GM12891 (cell line): ENCODE data around the gene LMCD1.

Experiments used
- DNase-seq: peaks from one replicate; pipeline ENCODE4 v3.0.0; 2011; ENCODE audit warnings: low spot score; ENCODE audit not compliant: insufficient read length
- FAIRE-seq: peaks from 2 replicates; lab custom pipeline; 2011; peaks lifted over from hg19 to GRCh38; lab: Jason Lieb, UNC
- PAX5 ChIP-seq: IDR thresholded peaks from 2 replicates; pipeline ENCODE4 v1.6.1; 2011; ENCODE audit warnings: low read length, moderate library complexity, mild to moderate bottlenecking; ENCODE audit not compliant: insufficient read depth, severe bottlenecking
- POLR2A ChIP-seq: IDR thresholded peaks from 2 replicates; pipeline ENCODE4 v1.6.1; 2011; ENCODE audit warnings: low read depth, low read length, control low read depth
- POLR2AphosphoS5 ChIP-seq: IDR thresholded peaks from 2 replicates; pipeline ENCODE4 v1.6.1; 2011; ENCODE audit warnings: low read depth, low read length, control low read depth
- POU2F2 ChIP-seq: IDR thresholded peaks from 2 replicates; pipeline ENCODE4 v1.6.1; 2011; ENCODE audit warnings: low read depth, mild to moderate bottlenecking, control low read depth, low read length, moderate library complexity
- SPI1 ChIP-seq: IDR thresholded peaks from 2 replicates; pipeline ENCODE4 v1.6.1; 2011; ENCODE audit warnings: low read depth, low read length, control low read depth
- TAF1 ChIP-seq: IDR thresholded peaks from 2 replicates; pipeline ENCODE4 v1.6.1; 2011; ENCODE audit warnings: low read depth, low read length, control low read depth

LMCD1 gene

DNA sequence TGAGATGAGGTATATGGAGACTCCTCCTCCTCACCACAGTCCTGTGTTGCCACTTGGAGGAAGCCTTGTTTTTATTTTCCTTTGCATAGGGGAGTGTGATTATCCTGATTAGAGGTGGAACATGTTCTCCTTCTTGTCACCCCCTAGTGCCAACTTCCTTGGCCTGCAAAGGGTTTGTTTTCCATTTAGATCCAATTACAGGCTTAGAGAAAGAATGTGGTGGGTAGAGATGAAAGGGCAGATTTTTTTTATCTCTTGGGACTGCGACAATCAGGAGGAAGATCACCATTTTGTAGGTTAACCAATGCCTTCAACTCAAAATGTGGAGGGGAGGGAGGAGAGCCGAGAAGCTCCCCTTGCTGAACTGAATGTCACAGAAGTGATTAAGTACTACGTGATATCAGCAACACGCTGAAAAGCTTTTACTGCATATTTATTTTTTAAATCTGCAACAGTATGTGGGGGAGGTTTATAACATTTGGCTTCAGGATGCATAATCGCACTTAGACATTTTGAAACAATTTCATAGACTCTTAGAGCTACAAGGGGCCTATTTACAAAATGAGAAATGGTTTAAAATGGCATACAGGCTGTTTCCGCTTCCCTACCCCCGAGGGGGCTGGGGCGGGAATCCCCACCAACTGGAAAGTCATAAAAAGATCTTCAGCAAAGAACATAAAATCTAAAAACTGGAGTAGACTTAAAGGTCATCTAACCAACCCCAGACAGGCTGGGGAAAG lies 2.4 kb downstream of the LMCD1 start:
- DNase-seq (no peak), FAIRE-seq (no peak)
- 0 out of 2 replicates have a peak, but pooled peaks have one; percentile 40 for TF ChIP-seq POU2F2
- no peak for TF ChIP-seq SPI1
- no peak for TF ChIP-seq POLR2A
- no peak for TF ChIP-seq POLR2AphosphoS5
- peak; percentile 28; the same call in 1 of the 2 replicates for TF ChIP-seq TAF1
- peak; percentile 89 for TF ChIP-seq PAX5

DNA sequence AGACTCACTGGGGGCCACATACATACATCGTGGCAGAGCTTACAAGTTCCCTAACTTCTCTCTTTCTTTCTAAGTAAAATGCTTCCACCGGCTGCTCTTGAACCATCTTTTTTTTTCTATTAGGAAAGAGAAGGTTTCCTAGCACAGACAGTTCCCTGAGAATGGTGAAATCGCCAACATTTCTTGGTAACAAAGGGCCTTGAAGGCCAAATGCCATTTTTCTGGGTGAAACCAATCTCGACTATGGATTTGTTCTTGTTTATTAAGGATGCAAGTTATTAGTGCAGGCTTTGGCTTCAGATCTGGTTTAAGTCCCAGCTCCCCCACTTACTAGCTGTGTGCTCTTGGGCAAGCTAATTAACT lies 3.0 kb downstream of the LMCD1 start:
- TF ChIP-seq PAX5 (no peak), TAF1 (no peak), POLR2A (no peak), SPI1 (no peak), POLR2AphosphoS5 (no peak), POU2F2 (no peak)
- FAIRE-seq (no peak), DNase-seq (no peak)

DNA sequence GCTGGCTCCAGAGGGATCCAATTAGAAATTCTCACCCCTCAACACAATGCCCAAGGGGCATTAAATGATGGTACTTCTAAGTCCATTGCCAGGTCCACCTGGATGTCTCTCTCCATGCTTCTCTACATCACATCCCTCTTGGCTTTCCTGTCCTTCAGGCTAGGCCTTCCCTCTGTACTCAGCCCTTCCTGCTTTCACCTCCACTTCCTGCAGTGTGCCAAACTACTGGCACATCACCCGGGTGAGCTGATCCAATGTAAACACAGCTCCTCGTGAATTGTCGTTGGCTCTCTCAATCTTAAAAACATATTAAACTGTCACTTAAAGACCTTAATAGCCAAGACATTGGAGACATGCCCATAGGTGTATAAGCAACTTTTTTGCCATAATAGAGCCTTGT lies 4.0 kb downstream of the LMCD1 start:
- TF ChIP-seq POLR2AphosphoS5: no peak
- TF ChIP-seq TAF1: no peak
- no peak for TF ChIP-seq PAX5
- TF ChIP-seq POU2F2: no peak
- TF ChIP-seq SPI1: no peak
- no peak for TF ChIP-seq POLR2A
- FAIRE-seq (no peak), DNase-seq (no peak)

DNA sequence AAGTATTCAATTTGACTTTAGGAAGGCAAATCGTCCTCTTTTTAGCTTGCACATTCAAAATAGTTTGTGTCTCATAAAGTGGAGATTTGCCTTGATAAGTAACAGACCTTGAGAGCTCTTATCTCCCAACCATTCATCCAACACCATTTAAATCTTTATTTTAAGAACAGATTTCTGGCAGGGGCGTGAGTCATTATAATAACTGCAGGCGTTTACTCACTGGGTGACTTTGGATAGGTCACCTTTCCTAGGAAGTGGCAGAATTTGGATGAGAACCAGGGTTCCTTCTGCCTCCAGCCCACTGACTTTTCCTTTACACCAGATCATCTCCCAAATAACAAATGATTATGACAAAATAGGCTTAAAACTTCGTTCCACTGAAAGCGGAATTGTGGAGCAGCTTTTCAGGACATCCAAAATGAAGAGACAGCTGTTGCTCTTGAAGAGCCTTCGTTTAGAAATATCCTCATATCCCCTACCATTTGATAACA lies 5.0 kb downstream of the LMCD1 start:
- TF ChIP-seq POLR2AphosphoS5: no peak
- no peak for TF ChIP-seq TAF1
- no peak for TF ChIP-seq SPI1
- no peak for TF ChIP-seq POU2F2
- TF ChIP-seq PAX5: no peak
- no peak for TF ChIP-seq POLR2A
- DNase-seq (no peak), FAIRE-seq (no peak)

DNA sequence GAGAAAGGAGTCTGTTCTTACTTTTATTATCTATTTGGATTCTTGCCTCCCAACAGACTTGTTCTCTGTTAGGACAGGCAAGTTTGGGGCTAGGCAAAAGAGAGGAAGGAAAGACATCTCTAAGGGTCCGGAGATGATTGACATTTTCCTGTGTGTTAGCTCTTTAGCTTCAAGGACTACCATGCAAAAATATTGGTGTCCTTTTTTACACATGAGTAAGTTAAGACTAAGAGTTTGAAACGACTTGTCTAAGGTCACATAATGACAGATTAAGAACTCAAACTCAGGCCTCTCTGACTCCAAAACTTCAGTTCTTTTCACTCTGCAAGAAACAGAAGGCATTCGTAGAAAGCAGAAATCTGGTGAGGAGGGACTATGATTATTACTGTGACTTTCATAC lies 5.9 kb downstream of the LMCD1 start:
- no peak for DNase-seq
- TF ChIP-seq POLR2AphosphoS5 (no peak), TAF1 (no peak), POLR2A (no peak), POU2F2 (no peak)
- peak; percentile 16 for FAIRE-seq

DNA sequence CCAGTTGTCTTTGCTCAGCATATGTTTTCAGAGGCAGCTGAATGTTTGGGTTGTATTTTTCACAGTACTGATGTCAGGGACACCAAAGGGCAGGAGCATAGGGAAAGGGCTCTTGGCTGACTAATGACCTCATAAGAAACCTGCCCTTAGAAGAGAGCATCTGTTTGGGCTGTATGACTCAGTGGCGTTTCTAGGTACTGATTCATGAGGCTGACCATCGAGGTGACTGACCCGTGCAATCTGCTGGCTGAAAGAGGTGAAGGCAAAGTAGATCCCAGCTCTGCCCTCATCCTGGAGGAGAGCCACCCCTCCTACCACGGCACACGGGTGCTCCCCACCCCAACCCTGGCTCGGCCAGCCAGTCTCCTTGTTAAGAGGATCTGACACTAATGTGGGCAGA lies 8.3 kb downstream of the LMCD1 start:
- TF ChIP-seq SPI1 (no peak), POU2F2 (no peak), PAX5 (no peak), TAF1 (no peak), POLR2AphosphoS5 (no peak), POLR2A (no peak)
- FAIRE-seq (no peak), DNase-seq (no peak)

DNA sequence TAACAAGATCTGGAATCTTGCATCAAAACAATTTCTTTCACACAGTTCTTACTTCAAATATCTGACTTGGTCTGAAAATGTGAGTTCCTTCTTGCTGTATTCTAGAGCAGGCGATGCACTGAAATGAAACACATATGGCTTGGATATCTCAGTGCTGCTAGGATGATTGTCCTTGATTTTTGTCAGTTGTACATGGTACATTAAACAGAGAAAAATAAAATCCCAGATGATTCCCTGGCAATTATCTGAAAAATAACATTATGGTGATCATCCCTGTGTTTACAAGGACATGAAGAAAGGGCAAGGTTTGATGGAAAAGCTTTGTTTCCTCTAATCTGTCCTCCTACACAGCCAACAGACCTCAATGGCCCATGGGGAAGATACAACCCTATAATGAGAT lies 10.6 kb downstream of the LMCD1 start:
- DNase-seq (no peak), FAIRE-seq (no peak)
- no peak for TF ChIP-seq POLR2AphosphoS5
- no peak for TF ChIP-seq SPI1
- no peak for TF ChIP-seq PAX5
- no peak for TF ChIP-seq TAF1
- TF ChIP-seq POLR2A: no peak
- no peak for TF ChIP-seq POU2F2

DNA sequence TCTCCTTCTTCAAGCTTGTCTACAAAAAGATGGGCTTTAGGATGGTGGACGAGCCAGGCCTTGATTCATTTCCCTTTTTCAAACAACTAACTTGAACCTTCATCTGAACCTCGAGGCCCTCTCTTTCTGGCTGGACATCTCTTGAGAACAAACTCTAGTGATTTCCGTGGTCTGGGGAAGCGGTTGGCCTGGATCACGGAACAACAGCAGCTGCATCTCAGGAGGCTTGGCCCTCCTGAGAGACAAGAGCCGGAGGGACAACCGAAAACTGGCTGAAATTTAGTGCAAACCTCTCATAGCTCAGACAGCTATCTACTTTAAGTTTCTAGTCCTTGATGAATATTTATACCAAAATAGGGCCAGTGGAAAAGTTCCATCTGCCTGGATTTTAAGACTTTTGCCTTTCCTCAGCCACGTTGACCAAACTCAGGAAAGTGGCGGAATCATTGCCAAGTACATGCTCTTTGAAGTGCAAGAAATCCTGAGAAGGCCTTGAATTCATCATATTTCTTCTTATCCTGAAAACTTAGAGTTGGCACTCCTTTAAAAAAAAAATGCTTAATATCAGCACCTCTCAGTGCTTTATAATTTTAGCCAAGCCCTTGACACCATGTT lies 14.5 kb downstream of the LMCD1 start:
- FAIRE-seq (no peak), DNase-seq (no peak)
- no peak for TF ChIP-seq POLR2A
- TF ChIP-seq PAX5: no peak
- no peak for TF ChIP-seq POU2F2
- TF ChIP-seq TAF1: no peak
- TF ChIP-seq POLR2AphosphoS5: no peak

DNA sequence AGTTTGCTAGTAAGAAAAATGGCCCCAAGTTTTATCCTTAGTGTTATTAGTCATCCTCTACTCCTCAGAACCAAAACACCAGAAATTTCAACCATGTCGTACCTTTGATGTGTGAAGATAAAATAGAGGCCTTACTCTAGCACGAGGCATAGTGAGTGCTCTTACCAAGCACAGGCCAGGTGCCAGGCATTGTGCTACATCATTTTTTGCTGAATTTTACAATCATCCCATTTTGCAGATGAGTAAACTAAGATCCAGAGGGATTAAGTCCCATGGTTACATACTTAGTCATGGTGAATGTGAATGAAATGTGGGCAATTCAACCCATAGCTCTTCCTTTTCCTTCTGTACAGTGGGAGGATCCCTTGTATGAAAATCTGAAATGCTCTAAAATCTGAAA lies 15.2 kb downstream of the LMCD1 start:
- no peak for DNase-seq
- FAIRE-seq: no peak
- TF ChIP-seq POU2F2 (no peak), POLR2A (no peak), POLR2AphosphoS5 (no peak)

DNA sequence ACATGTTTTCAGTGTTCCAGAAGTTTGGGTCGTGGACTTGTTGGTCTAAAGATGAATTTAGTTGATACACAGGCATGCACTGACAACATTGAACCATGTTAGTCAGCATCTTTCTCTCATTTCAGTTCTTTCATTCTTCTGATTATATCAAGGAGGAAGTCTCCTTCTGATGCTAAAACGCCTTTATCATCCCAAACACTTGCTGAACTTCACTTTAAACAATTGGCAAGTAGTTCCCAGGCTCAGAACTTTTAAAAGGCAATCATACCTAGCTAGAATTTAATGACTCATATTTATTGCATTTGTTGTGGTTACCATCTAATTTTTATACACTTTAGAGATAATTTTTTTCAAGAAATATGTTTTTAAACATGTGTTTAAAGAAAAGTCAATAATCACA lies 15.9 kb downstream of the LMCD1 start:
- DNase-seq: no peak
- no peak for TF ChIP-seq TAF1
- no peak for TF ChIP-seq POU2F2
- no peak for TF ChIP-seq SPI1
- TF ChIP-seq POLR2AphosphoS5: no peak
- no peak for TF ChIP-seq POLR2A
- no peak for TF ChIP-seq PAX5
- FAIRE-seq: no peak
